Bronchial epithelial cell (primary cell): ENCODE measurements around the gene CCSAP. TPM values are rescaled to one million over a fixed set of nuclear protein-coding genes. Genes with fewer than 3 reads are reported as not detected.

Experiments used
- DNase-seq: peaks from one replicate; pipeline ENCODE4 v3.0.0-alpha.2; 2010; ENCODE audit warnings: low read depth
- FAIRE-seq: peaks from 2 replicates; lab custom pipeline; 2011; peaks lifted over from hg19 to GRCh38; lab: Jason Lieb, UNC
- H3K27me3 ChIP-seq: 2 replicates; pipeline ENCODE4 v1.5.1; 2011; ENCODE audit warnings: low read length; ENCODE audit not compliant: control insufficient read depth, insufficient read depth
- H3K36me3 ChIP-seq: 2 replicates; pipeline ENCODE4 v1.5.1; 2011; ENCODE audit warnings: low read length; ENCODE audit not compliant: control insufficient read depth, insufficient read depth
- H3K4me3 ChIP-seq: 2 replicates; pipeline ENCODE4 v1.5.1; 2011; ENCODE audit warnings: mild to moderate bottlenecking, low read depth, low read length, control low read depth
- CTCF ChIP-seq: IDR thresholded peaks from 2 replicates; pipeline ENCODE4 v1.5.1; 2011; ENCODE audit warnings: mild to moderate bottlenecking, moderate library complexity, low read length, control low read depth, inconsistent platforms; ENCODE audit not compliant: insufficient read depth, severe bottlenecking
- total RNA-seq: library from RNA; depleted of rRNA; stranded (reverse); fragments of >200 nt; gene quantifications from 2 replicates; pipeline ENCODE4 v1.2.1, GENCODE V29; 2014

Gene CCSAP
- total RNA-seq, 1 donor from 2014 or later, result 7.6 TPM

GRCh38 chr1:229323201-229323600 is 19.6 kb downstream of the CCSAP start:
- no peaks in the 10 kb centered on the region for H3K27me3 ChIP-seq
- TF ChIP-seq CTCF, result no peak
- peaks cover 8% of the 10 kb centered on the region for H3K36me3 ChIP-seq
- no peak overlapping the region for H3K4me3 ChIP-seq
- no peak for DNase-seq
- FAIRE-seq, result no peak

GRCh38 chr1:229319487-229319886 is 23.4 kb downstream of the CCSAP start:
- peaks cover 4% of the 10 kb centered on the region for H3K36me3 ChIP-seq
- no peaks in the 10 kb centered on the region for H3K27me3 ChIP-seq
- TF ChIP-seq CTCF, result no peak
- no peak overlapping the region for H3K4me3 ChIP-seq
- DNase-seq, result no peak
- no peak for FAIRE-seq

- DNase-seq (no peak), FAIRE-seq (no peak)
- peaks cover 4% of the 10 kb centered on the region for H3K36me3 ChIP-seq
- no peaks in the 10 kb centered on the region for H3K27me3 ChIP-seq
- no peak for TF ChIP-seq CTCF
- H3K4me3 ChIP-seq, result no peak overlapping the region
Measured at GRCh38 chr1:229318056-229318455, 24.8 kb downstream of the CCSAP start.

DNA sequence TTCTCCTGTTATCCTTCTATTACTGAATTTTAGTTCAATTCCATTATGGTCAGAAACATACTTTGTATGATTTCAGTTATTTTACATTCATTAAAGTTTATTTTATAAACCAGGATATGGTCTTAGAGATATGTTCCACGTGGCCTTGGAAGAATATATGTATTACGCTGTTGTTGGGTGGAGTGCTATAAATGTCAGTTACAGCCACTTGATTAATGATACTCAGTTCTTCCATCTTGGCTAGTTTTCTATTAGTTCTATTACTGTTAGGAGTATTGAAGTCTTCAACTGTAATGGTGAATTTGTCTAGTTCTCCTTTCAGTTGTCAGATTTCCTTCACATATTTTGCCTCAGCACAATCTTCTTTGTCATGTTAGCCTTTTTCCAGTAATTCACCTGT is 26.7 kb downstream of the CCSAP start:
- no peak overlapping the region for H3K4me3 ChIP-seq
- no peaks in the 10 kb centered on the region for H3K27me3 ChIP-seq
- no peak for TF ChIP-seq CTCF
- FAIRE-seq, result no peak
- DNase-seq, result no peak
- peaks cover 4% of the 10 kb centered on the region for H3K36me3 ChIP-seq

DNA sequence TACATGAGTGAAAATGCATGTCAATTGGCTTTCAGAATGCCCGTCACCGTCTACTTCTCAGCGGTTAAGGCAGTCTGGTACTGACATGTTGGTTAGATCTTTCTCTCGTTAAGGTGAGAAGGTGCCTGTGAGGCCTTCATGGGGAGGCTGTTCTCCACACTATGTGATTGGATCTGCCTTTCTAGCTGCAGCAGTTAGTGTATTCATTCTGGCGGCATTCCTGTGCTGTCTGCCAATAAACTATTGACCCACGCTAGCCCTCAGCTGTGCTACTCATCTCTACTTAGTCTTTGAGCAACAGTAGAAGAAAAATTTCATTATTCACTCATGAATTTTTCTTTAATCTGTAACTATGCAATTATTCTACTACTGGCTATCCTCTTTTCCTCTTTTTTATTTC is 32.0 kb downstream of the CCSAP start:
- Histone ChIP-seq H3K4me3 (no peak overlapping the region), H3K36me3 (peaks cover 4% of the 10 kb centered on the region), H3K27me3 (no peaks in the 10 kb centered on the region)
- no peak for TF ChIP-seq CTCF
- FAIRE-seq (no peak), DNase-seq (no peak)

- no peak for TF ChIP-seq CTCF
- FAIRE-seq (no peak), DNase-seq (no peak)
- Histone ChIP-seq H3K27me3 (no peaks in the 10 kb centered on the region), H3K4me3 (no peak overlapping the region), H3K36me3 (peaks cover 4% of the 10 kb centered on the region)
Measured at GRCh38 chr1:229309684-229310083, 33.2 kb downstream of the CCSAP start.
